BLaER1 (cell line): ENCODE measurements around the gene P2RX2.
A peak's percentile ranks its signal among the peaks of the same experiment; 100 is the strongest.

Experiments used
- H3K27ac ChIP-seq: shearing (Covaris generic); formaldehyde crosslinking; 2 replicates; pipeline ENCODE4 v1.8.1; 2022
- H3K27me3 ChIP-seq: shearing (Covaris generic); formaldehyde crosslinking; 2 replicates; pipeline ENCODE4 v1.8.1; 2022
- H3K36me3 ChIP-seq: shearing (Covaris generic); formaldehyde crosslinking; 2 replicates; pipeline ENCODE4 v1.8.1; 2022
- H3K4me1 ChIP-seq: shearing (Covaris generic); formaldehyde crosslinking; 2 replicates; pipeline ENCODE4 v1.8.1; 2022
- H3K4me2 ChIP-seq: shearing (Covaris generic); formaldehyde crosslinking; 2 replicates; pipeline ENCODE4 v1.8.1; 2022
- H3K4me3 ChIP-seq: shearing (Covaris generic); formaldehyde crosslinking; 2 replicates; pipeline ENCODE4 v1.8.1; 2022
- H3K9ac ChIP-seq: shearing (Covaris generic); formaldehyde crosslinking; 2 replicates; pipeline ENCODE4 v1.8.1; 2022
- H3K9me3 ChIP-seq: shearing (Covaris generic); formaldehyde crosslinking; 2 replicates; pipeline ENCODE4 v1.8.1; 2022
- H4K20me1 ChIP-seq: shearing (Covaris generic); formaldehyde crosslinking; 2 replicates; pipeline ENCODE4 v1.8.1; 2022
- Cebpa-rat ChIP-seq: shearing (Covaris generic); IDR thresholded peaks from 2 replicates; pipeline ENCODE4 v1.8.1; 2022

Gene P2RX2

DNA sequence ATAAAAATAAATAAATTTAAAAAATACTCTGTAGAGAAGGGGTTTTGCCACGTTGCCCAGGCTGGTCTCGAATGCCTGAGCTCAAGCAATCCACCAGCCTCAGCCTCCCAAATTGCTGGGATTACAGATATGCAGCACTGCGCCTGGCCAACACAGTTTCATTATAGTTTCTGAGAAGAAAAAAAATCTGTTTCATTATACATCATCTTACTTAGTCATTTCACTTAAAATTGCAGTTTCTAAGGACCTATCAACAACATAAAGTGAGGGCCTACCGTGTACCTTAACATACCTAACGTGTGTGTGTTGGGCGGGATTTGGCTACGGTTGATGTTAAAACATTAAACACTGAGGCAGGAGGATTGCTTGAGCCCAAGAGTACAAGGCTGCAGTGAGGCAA is 28.3 kb downstream of the P2RX2 start:
- no peaks in the 10 kb centered on the region for H3K4me1 ChIP-seq
- no peaks in the 10 kb centered on the region for H3K9me3 ChIP-seq
- no peak overlapping the region for H3K4me3 ChIP-seq
- H3K36me3 ChIP-seq = peaks cover 96% of the 10 kb centered on the region
- H3K27me3 ChIP-seq = no peaks in the 10 kb centered on the region
- H3K9ac ChIP-seq = no peak overlapping the region
- TF ChIP-seq Cebpa-rat = no peak
- H3K4me2 ChIP-seq = no peak overlapping the region
- H4K20me1 ChIP-seq = peaks cover 18% of the 10 kb centered on the region
- no peak overlapping the region for H3K27ac ChIP-seq

GRCh38 chr12:132647858-132648257 is 29.3 kb downstream of the P2RX2 start:
- Histone ChIP-seq H3K27me3 (no peaks in the 10 kb centered on the region), H4K20me1 (peaks cover 16% of the 10 kb centered on the region; the same call in 1 of the 2 replicates), H3K36me3 (peaks cover 96% of the 10 kb centered on the region), H3K4me2 (no peak overlapping the region), H3K9me3 (no peaks in the 10 kb centered on the region), H3K9ac (no peak overlapping the region), H3K4me1 (no peaks in the 10 kb centered on the region), H3K27ac (no peak overlapping the region), H3K4me3 (no peak overlapping the region)
- no peak for TF ChIP-seq Cebpa-rat

DNA sequence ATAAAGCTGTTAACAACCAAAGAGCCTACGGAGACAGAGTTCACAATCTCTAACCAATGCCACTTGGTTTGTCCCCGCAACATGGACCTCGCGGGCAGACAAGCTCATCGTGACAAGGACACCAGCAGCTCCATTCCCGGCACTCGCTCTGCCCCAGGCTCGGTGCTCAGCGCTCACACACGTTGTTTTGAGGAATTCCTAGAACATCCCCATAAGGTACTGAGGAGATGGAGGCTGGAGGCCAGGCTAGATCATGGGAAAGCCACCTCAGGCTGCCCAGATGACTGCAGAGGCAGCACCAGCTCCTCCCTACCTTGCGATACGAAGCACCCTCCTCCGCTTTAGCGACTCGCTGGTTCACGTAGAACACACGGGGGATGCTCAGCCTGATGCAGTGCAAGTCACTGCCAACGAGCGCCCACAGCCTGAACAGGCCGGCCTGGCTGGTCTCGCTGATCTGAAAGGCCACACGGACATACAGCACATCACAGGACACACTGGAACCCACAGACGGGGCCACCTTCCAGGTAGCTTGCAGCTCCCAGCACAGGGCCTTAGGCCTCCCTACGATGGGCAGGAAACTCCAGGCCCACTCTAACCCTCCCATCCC is 30.1 kb downstream of the P2RX2 start:
- no peaks in the 10 kb centered on the region for H3K27me3 ChIP-seq
- H4K20me1 ChIP-seq = peaks cover 16% of the 10 kb centered on the region; the same call in 1 of the 2 replicates
- peaks cover 95% of the 10 kb centered on the region for H3K36me3 ChIP-seq
- H3K4me2 ChIP-seq = no peak overlapping the region
- H3K9me3 ChIP-seq = no peaks in the 10 kb centered on the region
- no peak overlapping the region for H3K27ac ChIP-seq
- no peaks in the 10 kb centered on the region for H3K4me1 ChIP-seq
- H3K9ac ChIP-seq = no peak overlapping the region
- no peak for TF ChIP-seq Cebpa-rat
- H3K4me3 ChIP-seq = no peak overlapping the region

- H3K9me3 ChIP-seq = no peaks in the 10 kb centered on the region
- no peak overlapping the region for H3K27ac ChIP-seq
- H4K20me1 ChIP-seq = peaks cover 16% of the 10 kb centered on the region; the same call in 1 of the 2 replicates
- TF ChIP-seq Cebpa-rat = no peak
- no peaks in the 10 kb centered on the region for H3K27me3 ChIP-seq
- peaks cover 95% of the 10 kb centered on the region for H3K36me3 ChIP-seq
- no peak overlapping the region for H3K9ac ChIP-seq
- no peak overlapping the region for H3K4me3 ChIP-seq
- H3K4me1 ChIP-seq = no peaks in the 10 kb centered on the region; the same call in 1 of the 2 replicates
- H3K4me2 ChIP-seq = no peak overlapping the region
Observed at GRCh38 chr12:132649226-132649945, 30.8 kb downstream of the P2RX2 start.

DNA sequence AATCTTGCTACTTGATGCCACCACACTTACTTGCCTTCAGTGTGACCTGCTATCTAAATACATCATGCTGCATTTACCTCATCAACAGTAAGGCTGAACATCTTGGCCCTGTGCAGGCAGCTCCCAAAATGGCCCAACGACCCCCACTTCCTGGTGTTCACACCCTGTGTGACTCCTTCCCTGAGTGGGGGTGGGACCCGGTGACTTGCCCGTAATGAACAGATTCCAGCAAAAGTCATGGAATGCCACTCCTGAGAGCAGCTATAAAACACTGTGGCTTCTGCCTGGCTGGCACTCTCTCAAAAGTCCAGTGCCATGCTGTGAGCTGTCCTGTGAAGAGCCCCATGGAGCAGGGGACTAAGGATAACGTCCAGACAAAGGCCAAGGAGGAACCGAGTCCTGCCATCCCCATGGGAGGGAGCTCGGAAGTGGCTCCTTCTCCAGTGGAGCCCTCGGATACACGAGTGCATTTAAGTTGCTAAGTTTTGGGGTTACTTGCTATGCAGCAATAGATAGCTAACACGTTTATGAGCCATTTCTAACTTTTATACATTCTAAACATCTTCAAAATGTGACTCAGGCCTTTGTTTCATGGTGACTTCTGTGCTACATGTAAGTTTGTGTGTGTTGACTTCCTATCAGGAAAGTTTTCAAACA is 33.0 kb downstream of the P2RX2 start:
- H3K36me3 ChIP-seq = peaks cover 99% of the 10 kb centered on the region

GRCh38 chr12:132653567-132654290 is 35.2 kb downstream of the P2RX2 start:
- no peak overlapping the region for H3K4me2 ChIP-seq
- H4K20me1 ChIP-seq = peaks cover 13% of the 10 kb centered on the region; the same call in 1 of the 2 replicates
- peaks cover 32% of the 10 kb centered on the region for H3K4me1 ChIP-seq
- H3K36me3 ChIP-seq = peaks cover 97% of the 10 kb centered on the region
- H3K27me3 ChIP-seq = no peaks in the 10 kb centered on the region
- H3K4me3 ChIP-seq = no peak overlapping the region
- H3K9me3 ChIP-seq = no peaks in the 10 kb centered on the region
- H3K27ac ChIP-seq = no peak overlapping the region
- TF ChIP-seq Cebpa-rat = no peak
- no peak overlapping the region for H3K9ac ChIP-seq

More for the DNA sequence above, 33.0 kb downstream of the P2RX2 start:
- H3K9ac ChIP-seq = no peak overlapping the region
- H3K4me1 ChIP-seq = peaks cover 11% of the 10 kb centered on the region; the same call in 1 of the 2 replicates
- no peaks in the 10 kb centered on the region for H3K9me3 ChIP-seq
- no peak for TF ChIP-seq Cebpa-rat
- no peak overlapping the region for H3K4me3 ChIP-seq
- no peak overlapping the region for H3K27ac ChIP-seq
- no peak overlapping the region for H3K4me2 ChIP-seq
- no peaks in the 10 kb centered on the region for H3K27me3 ChIP-seq
- H4K20me1 ChIP-seq = peaks cover 16% of the 10 kb centered on the region; the same call in 1 of the 2 replicates

DNA sequence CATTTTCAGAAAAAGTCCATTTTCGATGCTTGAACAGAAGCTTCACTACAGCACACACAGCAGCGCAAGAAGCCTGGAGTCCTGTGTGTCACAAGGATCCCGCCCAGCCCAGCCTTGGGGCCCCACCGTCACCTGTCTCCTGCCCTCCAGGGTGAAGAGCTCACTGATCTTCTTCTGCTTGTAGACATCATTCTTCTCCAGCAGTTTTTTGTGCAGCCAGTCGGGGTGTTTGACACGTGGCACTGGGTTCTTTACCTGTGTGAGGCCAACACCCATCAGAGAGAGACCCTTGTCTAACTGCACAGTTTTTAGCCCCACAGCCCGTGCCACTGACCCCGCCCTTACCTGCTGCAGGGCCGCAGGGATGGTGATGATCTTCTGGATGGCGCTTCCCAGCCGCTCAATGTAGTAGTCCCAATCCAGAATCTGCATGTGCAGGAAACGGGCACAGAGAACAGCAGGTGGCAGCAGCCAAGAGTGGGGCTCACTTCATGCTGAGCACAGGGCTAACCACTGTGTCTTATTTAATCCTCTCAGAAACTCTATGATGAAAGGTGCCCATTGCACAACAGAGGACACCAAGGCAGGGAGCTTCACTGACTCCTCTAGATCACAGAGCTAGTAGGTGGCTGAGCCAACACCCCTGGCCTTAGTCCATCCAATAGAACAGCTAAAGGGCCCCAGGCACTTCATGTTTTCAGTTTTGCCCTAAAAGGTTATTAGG is 38.6 kb downstream of the P2RX2 start:
- H3K4me2 ChIP-seq = peak overlapping the region; percentile 92
- H3K27ac ChIP-seq = peak overlapping the region; percentile 87
- peak overlapping the region; percentile 67; the same call in 1 of the 2 replicates for H3K9ac ChIP-seq
- no peak for TF ChIP-seq Cebpa-rat
- no peaks in the 10 kb centered on the region for H4K20me1 ChIP-seq
- peaks cover 67% of the 10 kb centered on the region for H3K4me1 ChIP-seq
- H3K27me3 ChIP-seq = no peaks in the 10 kb centered on the region
- H3K9me3 ChIP-seq = no peaks in the 10 kb centered on the region
- H3K36me3 ChIP-seq = peaks cover 97% of the 10 kb centered on the region
- H3K4me3 ChIP-seq = no peak overlapping the region

- no peaks in the 10 kb centered on the region for H3K9me3 ChIP-seq
- H3K27ac ChIP-seq = peak overlapping the region; percentile 87
- H3K4me3 ChIP-seq = no peak overlapping the region
- H3K36me3 ChIP-seq = peaks cover 94% of the 10 kb centered on the region
- peaks cover 78% of the 10 kb centered on the region for H3K4me1 ChIP-seq
- peak overlapping the region; percentile 67 for H3K9ac ChIP-seq
- no peaks in the 10 kb centered on the region for H3K27me3 ChIP-seq
- peak overlapping the region; percentile 92 for H3K4me2 ChIP-seq
- H4K20me1 ChIP-seq = no peaks in the 10 kb centered on the region
- no peak for TF ChIP-seq Cebpa-rat
Observed at GRCh38 chr12:132658149-132658894, 39.7 kb downstream of the P2RX2 start.
